Neural cell (in vitro differentiated cells): ENCODE measurements around the gene OR4D11. TPM values are rescaled to one million over a fixed set of nuclear protein-coding genes. Genes with fewer than 3 reads are reported as not detected.

Source experiments
- H2AFZ ChIP-seq: fragments of 200-600, 300-800 bp; sonication (generic), shearing (Covaris generic); 2 replicates; pipeline ENCODE4 v1.6.0; 2014; ENCODE audit warnings: low read depth, mild to moderate bottlenecking, antibody characterized with exemption, low read length, moderate library complexity
- H3F3A ChIP-seq: fragments of 200-600 bp; shearing (Covaris generic); 2 replicates; pipeline ENCODE4 v1.6.1; 2016; ENCODE audit warnings: mild to moderate bottlenecking, moderate library complexity, mixed read lengths, antibody characterized with exemption, low read length; ENCODE audit not compliant: insufficient read depth, poor library complexity, severe bottlenecking
- H3K27ac ChIP-seq: fragments of 200-600, 300-800 bp; sonication (generic), shearing (Covaris generic); 2 replicates; pipeline ENCODE4 v1.5.1; 2014; ENCODE audit warnings: mild to moderate bottlenecking, low read length, moderate library complexity
- H3K27me3 ChIP-seq: fragments of 300-800, 200-600 bp; sonication (generic), shearing (Covaris generic); 2 replicates; pipeline ENCODE4 v1.6.0; 2014; ENCODE audit warnings: mild to moderate bottlenecking, low read depth, low read length, moderate library complexity; ENCODE audit not compliant: insufficient read depth
- H3K36me3 ChIP-seq: fragments of 300-800, 200-600 bp; sonication (generic), shearing (Covaris generic); 2 replicates; pipeline ENCODE4 v1.5.1; 2014; ENCODE audit warnings: mild to moderate bottlenecking, antibody characterized with exemption, low read length, moderate library complexity; ENCODE audit not compliant: insufficient read depth
- H3K4me2 ChIP-seq: fragments of 300-800, 200-600 bp; sonication (generic), shearing (Covaris generic); 2 replicates; pipeline ENCODE4 v1.6.0; 2014; ENCODE audit warnings: mild to moderate bottlenecking, low read length
- H3K4me3 ChIP-seq: fragments of 300-800, 200-600 bp; sonication (generic), shearing (Covaris generic); 2 replicates; pipeline ENCODE4 v1.5.1; 2014; ENCODE audit warnings: mild to moderate bottlenecking, low read length, moderate library complexity
- H3K79me2 ChIP-seq: fragments of 200-600 bp; shearing (Covaris generic); replicated peaks from 2 replicates; pipeline ENCODE4 v1.6.0; 2014; ENCODE audit warnings: mild to moderate bottlenecking, low read length, moderate library complexity; ENCODE audit not compliant: insufficient read depth
- H3K9ac ChIP-seq: fragments of 300-800, 200-600 bp; sonication (generic), shearing (Covaris generic); 2 replicates; pipeline ENCODE4 v1.6.1; 2016; ENCODE audit warnings: mild to moderate bottlenecking, low read length, mixed read lengths
- H3K9me2 ChIP-seq: fragments of 200-600 bp; shearing (Covaris generic); 2 replicates; pipeline ENCODE4 v1.6.1; 2016; ENCODE audit warnings: mild to moderate bottlenecking, low read length, mixed read lengths; ENCODE audit not compliant: insufficient read depth
- H3K9me3 ChIP-seq: fragments of 200-600, 300-800 bp; sonication (generic), shearing (Covaris generic); 2 replicates; pipeline ENCODE4 v1.6.1; 2016; ENCODE audit warnings: mild to moderate bottlenecking, mixed run types, low read length, moderate library complexity, mixed read lengths
- H4K20me1 ChIP-seq: fragments of 200-600 bp; shearing (Covaris generic); 2 replicates; pipeline ENCODE4 v1.6.1; 2016; ENCODE audit warnings: mild to moderate bottlenecking, mixed run types; ENCODE audit not compliant: insufficient read depth
- EP300 ChIP-seq: fragments of 450-650 bp; conservative IDR thresholded peaks from 2 replicates; pipeline ENCODE4 v1.6.1; 2014; ENCODE audit warnings: antibody characterized with exemption, mild to moderate bottlenecking, moderate library complexity; ENCODE audit not compliant: poor library complexity, severe bottlenecking
- EZH2 ChIP-seq: fragments of 200-600, 300-800 bp; shearing (Covaris generic), sonication (generic); IDR thresholded peaks from 2 replicates; pipeline ENCODE4 v1.6.1; 2014; ENCODE audit warnings: antibody characterized with exemption, low read length, borderline replicate concordance, mild to moderate bottlenecking; ENCODE audit not compliant: insufficient read depth, poor library complexity, severe bottlenecking
- MXI1 ChIP-seq: fragments of 450-650 bp; conservative IDR thresholded peaks from 2 replicates; pipeline ENCODE4 v1.6.1; 2014; ENCODE audit warnings: antibody characterized with exemption, mild to moderate bottlenecking; ENCODE audit not compliant: poor library complexity, severe bottlenecking
- POLR2AphosphoS5 ChIP-seq: IDR thresholded peaks from 2 replicates; pipeline ENCODE4 v1.6.1; 2012
- RAD21 ChIP-seq: fragments of 450-650 bp; conservative IDR thresholded peaks from 2 replicates; pipeline ENCODE4 v1.6.1; 2014; ENCODE audit warnings: antibody characterized with exemption, mild to moderate bottlenecking, moderate library complexity
- REST ChIP-seq: IDR thresholded peaks from 2 replicates; pipeline ENCODE4 v1.6.1; 2012; ENCODE audit warnings: borderline replicate concordance
- SMC3 ChIP-seq: fragments of 450-650 bp; conservative IDR thresholded peaks from 2 replicates; pipeline ENCODE4 v1.6.1; 2014; ENCODE audit warnings: antibody characterized with exemption, mild to moderate bottlenecking, moderate library complexity; ENCODE audit not compliant: poor library complexity
- TAF1 ChIP-seq: IDR thresholded peaks from 2 replicates; pipeline ENCODE4 v1.6.1; 2012; ENCODE audit warnings: low read depth
- polyA plus RNA-seq: library from polyadenylated mRNA; depleted of rRNA; stranded (reverse); fragments of >200 nt; gene quantifications from 2 replicates; pipeline ENCODE4 v1.2.3, GENCODE V29; 2014
- TF ChIP-seq, protein P1 (sequence below): fragments of 450-650 bp; IDR thresholded peaks from 2 replicates; pipeline ENCODE4 v1.5.1; 2014; ENCODE audit warnings: antibody characterized with exemption, mild to moderate bottlenecking, moderate library complexity; ENCODE audit not compliant: poor library complexity, severe bottlenecking

OR4D11 gene
- polyA plus RNA-seq, 1 donor from 2014 or later: not detected

- no peaks in the 10 kb centered on the region for H3K9me2 ChIP-seq
These were observed 43.5 kb upstream of the OR4D11 start for GRCh38 chr11:59459916-59460315.

DNA sequence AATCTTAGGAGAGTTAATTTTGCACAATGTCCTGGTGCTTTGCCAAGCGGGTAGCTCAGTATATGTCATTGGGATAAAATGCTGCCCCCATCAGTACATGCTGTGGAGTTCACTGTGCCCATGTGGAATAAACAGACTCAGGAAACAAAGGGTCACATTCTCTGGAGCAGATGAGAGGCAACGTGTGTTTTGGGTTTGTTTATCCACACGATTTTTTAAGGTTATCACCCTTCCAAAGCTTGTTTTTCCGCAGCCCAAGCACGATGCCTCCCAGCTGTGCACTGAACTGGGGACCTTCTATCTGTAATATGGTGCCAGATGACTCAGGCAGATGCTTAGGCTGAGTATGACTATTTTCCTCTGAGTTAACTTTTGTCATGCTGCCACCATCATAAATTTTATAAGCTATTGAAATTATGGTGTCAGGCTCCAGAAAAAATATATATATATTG, 40.2 kb upstream of the OR4D11 start:
- Histone ChIP-seq H3F3A (no peaks in the 10 kb centered on the region), H3K36me3 (no peaks in the 10 kb centered on the region), H3K27ac (no peak overlapping the region), H3K79me2 (no peaks in the 10 kb centered on the region), H2AFZ (no peak overlapping the region), H3K9me3 (no peaks in the 10 kb centered on the region), H3K9ac (no peak overlapping the region), H3K4me3 (no peak overlapping the region), H3K27me3 (no peaks in the 10 kb centered on the region), H3K4me2 (no peak overlapping the region), H3K9me2 (no peaks in the 10 kb centered on the region), H4K20me1 (no peaks in the 10 kb centered on the region)
- no peak for TF ChIP-seq RAD21
- no peak for TF ChIP-seq POLR2AphosphoS5
- no peak for TF ChIP-seq EP300
- TF ChIP-seq SMC3: no peak
- TF ChIP-seq TAF1: no peak
- TF ChIP-seq MXI1: no peak
- no peak for TF ChIP-seq REST

More at GRCh38 chr11:59459916-59460315, 43.5 kb upstream of the OR4D11 start:
- no peaks in the 10 kb centered on the region for H3K27me3 ChIP-seq
- H3K79me2 ChIP-seq: no peaks in the 10 kb centered on the region
- H3K36me3 ChIP-seq: no peaks in the 10 kb centered on the region
- no peak for TF ChIP-seq RAD21
- TF ChIP-seq EP300: no peak
- TF ChIP-seq TAF1: no peak
- TF ChIP-seq SMC3: no peak
- TF ChIP-seq MXI1: no peak
- TF ChIP-seq, protein P1, sequence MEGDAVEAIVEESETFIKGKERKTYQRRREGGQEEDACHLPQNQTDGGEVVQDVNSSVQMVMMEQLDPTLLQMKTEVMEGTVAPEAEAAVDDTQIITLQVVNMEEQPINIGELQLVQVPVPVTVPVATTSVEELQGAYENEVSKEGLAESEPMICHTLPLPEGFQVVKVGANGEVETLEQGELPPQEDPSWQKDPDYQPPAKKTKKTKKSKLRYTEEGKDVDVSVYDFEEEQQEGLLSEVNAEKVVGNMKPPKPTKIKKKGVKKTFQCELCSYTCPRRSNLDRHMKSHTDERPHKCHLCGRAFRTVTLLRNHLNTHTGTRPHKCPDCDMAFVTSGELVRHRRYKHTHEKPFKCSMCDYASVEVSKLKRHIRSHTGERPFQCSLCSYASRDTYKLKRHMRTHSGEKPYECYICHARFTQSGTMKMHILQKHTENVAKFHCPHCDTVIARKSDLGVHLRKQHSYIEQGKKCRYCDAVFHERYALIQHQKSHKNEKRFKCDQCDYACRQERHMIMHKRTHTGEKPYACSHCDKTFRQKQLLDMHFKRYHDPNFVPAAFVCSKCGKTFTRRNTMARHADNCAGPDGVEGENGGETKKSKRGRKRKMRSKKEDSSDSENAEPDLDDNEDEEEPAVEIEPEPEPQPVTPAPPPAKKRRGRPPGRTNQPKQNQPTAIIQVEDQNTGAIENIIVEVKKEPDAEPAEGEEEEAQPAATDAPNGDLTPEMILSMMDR: no peak
- TF ChIP-seq REST: no peak
- TF ChIP-seq POLR2AphosphoS5: no peak
- no peak for TF ChIP-seq EZH2
- no peak overlapping the region for H3K4me3 ChIP-seq
- H3K9ac ChIP-seq: no peak overlapping the region
- no peaks in the 10 kb centered on the region for H3F3A ChIP-seq
- H2AFZ ChIP-seq: no peak overlapping the region
- H3K4me2 ChIP-seq: no peak overlapping the region
- no peaks in the 10 kb centered on the region for H3K9me3 ChIP-seq
- H4K20me1 ChIP-seq: no peaks in the 10 kb centered on the region
- no peak overlapping the region for H3K27ac ChIP-seq
